Vagina (tissue), 2 donors: ENCODE results near the gene TWNK. TPM values are rescaled to one million over a fixed set of nuclear protein-coding genes. Genes with fewer than 3 reads are reported as not detected.

Experiments used
- DNase-seq, 2 donors: peaks; one replicate each; pipeline ENCODE4 v3.0.0-alpha.2; 2017; ENCODE audit errors: extremely low spot score in 2 of 2
- H3K27ac ChIP-seq: fragments of 200-600 bp; sonication (generic); one replicate; pipeline ENCODE4 v1.5.1; 2019
- H3K27me3 ChIP-seq: fragments of 200-600 bp; sonication (generic); one replicate; pipeline ENCODE4 v1.5.1; 2019
- H3K36me3 ChIP-seq, 2 donors: fragments of 200-600 bp; sonication (generic); one replicate each; pipeline ENCODE4 v1.5.1; 2017 to 2019
- H3K4me1 ChIP-seq: fragments of 200-600 bp; sonication (generic); one replicate; pipeline ENCODE4 v1.5.1; 2019
- H3K4me3 ChIP-seq, 2 donors: fragments of 200-600 bp; sonication (generic); 1 replicate in 1 of 2; 2 replicates in 1 of 2; pipeline ENCODE4 v1.5.1; 2016 to 2019
- H3K9me3 ChIP-seq: fragments of 200-600 bp; sonication (generic); one replicate; pipeline ENCODE4 v1.5.1; 2019
- POLR2A ChIP-seq, 2 donors: fragments of 450-650 bp; IDR thresholded peaks; one replicate each; pipeline ENCODE4 v1.6.1; 2017; ENCODE audit warnings: antibody characterized with exemption in 2 of 2, mild to moderate bottlenecking in 2 of 2, moderate library complexity in 2 of 2
- POLR2AphosphoS5 ChIP-seq, 2 donors: sonication (generic); formaldehyde crosslinking; IDR thresholded peaks; one replicate each; pipeline ENCODE4 v1.9.0; 2017; ENCODE audit warnings: antibody characterized with exemption in 2 of 2, mild to moderate bottlenecking in 2 of 2, low read depth in 1 of 2; ENCODE audit not compliant: insufficient read depth in 1 of 2
- intact Hi-C: fragments of 100-400 bp; cut with DNase I; formaldehyde crosslinking; loops from one replicate; pipeline ENCODE4 v1.15.1; 2023
- total RNA-seq: library from RNA; depleted of rRNA; stranded (reverse); fragments of >200 nt; gene quantifications from one replicate; pipeline ENCODE4 v1.2.3, GENCODE V29; 2016
- TF ChIP-seq, protein P1 (sequence below), 3 experiments: fragments of 450-650 bp in 2 of 3; fragments of 200-600 bp in 1 of 3; sonication (generic) in 1 of 3; IDR thresholded peaks; one replicate each; pipeline ENCODE4 v1.5.1; 2017 to 2019; ENCODE audit warnings: antibody characterized with exemption in 3 of 3, mild to moderate bottlenecking in 2 of 3, moderate library complexity in 2 of 3

Gene TWNK
- total RNA-seq, 1 donor from 2014 or later = 5.2 TPM

DNA sequence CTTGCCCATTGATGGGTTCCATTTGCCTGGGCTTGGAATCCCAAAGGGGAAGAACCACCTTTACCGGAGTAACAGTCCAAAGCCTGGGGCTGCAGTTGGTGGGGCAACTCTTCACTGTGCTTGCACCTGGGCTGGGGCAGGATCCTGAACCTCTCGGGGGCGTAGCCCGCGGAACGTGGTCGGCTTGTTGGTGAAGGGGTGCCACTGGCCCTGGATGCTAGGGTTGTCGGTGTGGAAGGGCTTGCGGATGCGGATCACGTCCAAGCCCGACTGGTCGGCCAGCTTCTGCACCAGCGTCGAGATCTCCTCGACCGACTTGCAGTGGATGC lies 756 bp upstream of the TWNK start:
- Histone ChIP-seq H3K4me1 (peaks cover 41% of the 10 kb centered on the region), H3K27ac (peak overlapping the region; percentile 85), H3K36me3 (peaks cover 0 to 34% of the 10 kb centered on the region in 2 donors), H3K9me3 (no peaks in the 10 kb centered on the region), H3K4me3 (peak overlapping the region; percentile 92 to 99), H3K27me3 (no peaks in the 10 kb centered on the region)
- no peak for DNase-seq
- TF ChIP-seq POLR2A (IDR thresholded peaks at IDR 0.05) (no peak), POLR2AphosphoS5 (IDR thresholded peaks at IDR 0.05; ENCODE audit: insufficient read depth in 1 of 2, low read depth in 1 of 2) (no peak)
- intact Hi-C loops = no loop called here

DNA sequence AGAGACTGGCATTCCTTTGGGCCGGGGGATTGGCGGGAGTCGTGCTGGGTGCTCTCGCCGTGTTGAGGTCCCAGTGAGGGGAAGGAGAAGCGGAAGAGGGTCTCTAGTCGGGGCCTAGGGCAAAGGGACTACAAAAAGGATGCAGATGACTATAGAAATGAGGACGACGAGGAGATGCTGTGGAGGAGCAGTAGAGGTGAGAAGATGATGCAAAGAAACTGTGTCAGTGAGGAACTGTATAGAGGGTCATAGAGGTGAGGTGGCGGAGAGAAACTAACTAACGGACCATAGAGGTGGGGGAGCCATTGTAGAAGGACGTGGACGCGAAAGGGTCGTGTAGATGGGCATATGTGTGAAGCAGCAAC lies 324 bp downstream of the TWNK start:
- H3K36me3 ChIP-seq = peaks cover 0 to 34% of the 10 kb centered on the region in 2 donors
- intact Hi-C loops = no loop called here

DNA sequence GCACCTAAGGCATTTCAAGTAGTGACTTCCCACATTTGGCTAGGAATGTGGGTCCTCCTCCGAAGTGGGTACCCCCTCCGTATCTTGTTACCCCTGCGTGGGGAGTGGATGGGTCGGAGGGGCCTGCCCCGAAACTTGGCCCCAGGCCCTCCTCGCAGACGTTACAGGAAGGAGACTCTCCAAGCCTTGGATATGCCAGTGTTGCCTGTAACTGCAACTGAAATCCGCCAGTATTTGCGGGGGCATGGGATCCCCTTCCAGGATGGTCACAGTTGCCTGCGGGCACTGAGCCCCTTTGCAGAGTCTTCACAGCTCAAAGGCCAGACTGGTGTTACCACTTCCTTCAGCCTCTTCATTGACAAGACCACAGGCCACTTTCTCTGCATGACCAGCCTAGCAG lies 823 bp downstream of the TWNK start:
- no peaks in the 10 kb centered on the region for H3K27me3 ChIP-seq
- peaks cover 41% of the 10 kb centered on the region for H3K4me1 ChIP-seq
- TF ChIP-seq POLR2AphosphoS5 (IDR thresholded peaks at IDR 0.05; ENCODE audit: insufficient read depth in 1 of 2, low read depth in 1 of 2) (no peak), POLR2A (IDR thresholded peaks at IDR 0.05) (no peak)
- TF ChIP-seq, protein P1, sequence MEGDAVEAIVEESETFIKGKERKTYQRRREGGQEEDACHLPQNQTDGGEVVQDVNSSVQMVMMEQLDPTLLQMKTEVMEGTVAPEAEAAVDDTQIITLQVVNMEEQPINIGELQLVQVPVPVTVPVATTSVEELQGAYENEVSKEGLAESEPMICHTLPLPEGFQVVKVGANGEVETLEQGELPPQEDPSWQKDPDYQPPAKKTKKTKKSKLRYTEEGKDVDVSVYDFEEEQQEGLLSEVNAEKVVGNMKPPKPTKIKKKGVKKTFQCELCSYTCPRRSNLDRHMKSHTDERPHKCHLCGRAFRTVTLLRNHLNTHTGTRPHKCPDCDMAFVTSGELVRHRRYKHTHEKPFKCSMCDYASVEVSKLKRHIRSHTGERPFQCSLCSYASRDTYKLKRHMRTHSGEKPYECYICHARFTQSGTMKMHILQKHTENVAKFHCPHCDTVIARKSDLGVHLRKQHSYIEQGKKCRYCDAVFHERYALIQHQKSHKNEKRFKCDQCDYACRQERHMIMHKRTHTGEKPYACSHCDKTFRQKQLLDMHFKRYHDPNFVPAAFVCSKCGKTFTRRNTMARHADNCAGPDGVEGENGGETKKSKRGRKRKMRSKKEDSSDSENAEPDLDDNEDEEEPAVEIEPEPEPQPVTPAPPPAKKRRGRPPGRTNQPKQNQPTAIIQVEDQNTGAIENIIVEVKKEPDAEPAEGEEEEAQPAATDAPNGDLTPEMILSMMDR (IDR thresholded peaks at IDR 0.05) = no peak
- no peaks in the 10 kb centered on the region for H3K9me3 ChIP-seq
- intact Hi-C loops = no loop called here
- H3K36me3 ChIP-seq = peaks cover 0 to 37% of the 10 kb centered on the region in 2 donors
- no peak for DNase-seq
- H3K4me3 ChIP-seq = peak overlapping the region; percentile 92 to 99
- no peak overlapping the region for H3K27ac ChIP-seq

More for the DNA sequence above, 324 bp downstream of the TWNK start:
- peaks cover 41% of the 10 kb centered on the region for H3K4me1 ChIP-seq
- no peaks in the 10 kb centered on the region for H3K9me3 ChIP-seq
- H3K4me3 ChIP-seq = peak overlapping the region; percentile 92 to 99
- H3K27ac ChIP-seq = peak overlapping the region; percentile 85
- no peaks in the 10 kb centered on the region for H3K27me3 ChIP-seq
- no peak for DNase-seq
- no peak for TF ChIP-seq POLR2A (IDR thresholded peaks at IDR 0.05)
- TF ChIP-seq, protein P1 (IDR thresholded peaks at IDR 0.05) = no peak
- TF ChIP-seq POLR2AphosphoS5 (IDR thresholded peaks at IDR 0.05; ENCODE audit: insufficient read depth in 1 of 2, low read depth in 1 of 2) = no peak

DNA sequence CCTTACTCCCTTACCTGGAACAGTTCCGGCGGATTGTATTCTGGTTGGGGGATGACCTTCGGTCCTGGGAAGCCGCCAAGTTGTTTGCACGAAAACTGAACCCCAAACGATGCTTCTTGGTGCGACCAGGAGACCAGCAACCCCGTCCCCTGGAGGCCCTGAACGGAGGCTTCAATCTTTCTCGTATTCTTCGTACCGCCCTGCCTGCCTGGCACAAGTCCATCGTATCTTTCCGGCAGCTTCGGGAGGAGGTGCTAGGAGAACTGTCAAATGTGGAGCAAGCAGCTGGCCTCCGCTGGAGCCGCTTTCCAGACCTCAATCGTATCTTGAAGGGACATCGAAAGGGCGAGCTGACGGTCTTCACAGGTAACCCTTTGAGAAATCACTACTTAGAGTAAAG lies 1.7 kb downstream of the TWNK start:
- H3K4me1 ChIP-seq = peaks cover 41% of the 10 kb centered on the region
- DNase-seq = no peak
- TF ChIP-seq POLR2A (IDR thresholded peaks at IDR 0.05) = no peak
- TF ChIP-seq, protein P1 (IDR thresholded peaks at IDR 0.05) = no peak
- H3K27ac ChIP-seq = no peak overlapping the region
- intact Hi-C loops = no loop called here
- H3K36me3 ChIP-seq = peaks cover 0 to 41% of the 10 kb centered on the region in 2 donors
- H3K4me3 ChIP-seq = no peak overlapping the region
- H3K27me3 ChIP-seq = no peaks in the 10 kb centered on the region
- H3K9me3 ChIP-seq = no peaks in the 10 kb centered on the region

DNA sequence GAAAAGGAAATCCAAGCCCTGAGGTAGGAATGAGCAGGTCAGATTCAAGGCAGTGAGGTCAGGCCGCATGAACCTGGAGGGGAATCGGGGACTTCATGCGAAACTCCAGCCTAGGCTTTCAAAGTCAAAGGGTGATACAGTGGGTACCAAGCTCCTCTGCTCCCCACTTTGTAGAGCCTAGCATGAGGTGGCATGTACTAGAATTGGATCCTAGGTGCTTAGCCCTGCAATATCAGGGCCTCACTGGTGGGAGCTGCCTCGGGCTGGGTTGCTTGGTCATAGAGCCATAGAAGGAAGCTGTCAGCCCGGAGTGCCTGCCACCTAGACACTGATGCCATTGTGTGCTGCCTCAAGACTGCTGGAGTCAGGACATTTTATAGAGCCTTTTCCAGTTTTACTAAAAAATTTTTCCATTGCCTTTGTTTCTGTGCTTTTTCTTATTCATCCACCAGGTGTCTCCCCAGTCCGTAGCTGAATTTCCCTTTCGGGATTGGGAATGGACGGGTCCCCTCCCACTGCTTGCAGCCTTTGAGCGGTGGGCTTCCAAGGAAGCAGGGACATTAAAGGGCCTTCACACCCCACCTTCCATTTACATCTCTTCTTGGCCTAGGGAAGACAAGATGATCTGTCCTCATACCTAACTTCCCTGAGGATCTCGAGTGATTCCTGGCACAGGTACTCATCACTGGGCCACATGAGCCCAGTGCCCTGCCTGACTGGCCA lies 6.8 kb downstream of the TWNK start:
- Histone ChIP-seq H3K4me1 (peaks cover 26% of the 10 kb centered on the region), H3K36me3 (peaks cover 0 to 35% of the 10 kb centered on the region in 2 donors), H3K9me3 (no peaks in the 10 kb centered on the region), H3K27me3 (no peaks in the 10 kb centered on the region), H3K4me3 (no peak overlapping the region), H3K27ac (no peak overlapping the region)
- TF ChIP-seq, protein P1 (IDR thresholded peaks at IDR 0.05) = peak; percentile 52 to 78 (median 55)
- no peak for TF ChIP-seq POLR2AphosphoS5 (IDR thresholded peaks at IDR 0.05; ENCODE audit: insufficient read depth in 1 of 2, low read depth in 1 of 2)
- intact Hi-C loops = loop anchor here (5.0 kb wide), 1 partner anchor 68 kb away; the partner anchor contains the start of gene KAZALD1
- no peak for DNase-seq
